K562 (cell line): ENCODE results near the gene SGMS1. TPM values are rescaled to one million over a fixed set of nuclear protein-coding genes. Genes with fewer than 3 reads are reported as not detected.

ENCODE experiments used
- ATAC-seq: fragments of 200-7000 bp; cut with Tn5 transposase; 3 replicates; pipeline ENCODE4 v1.9.1; 2020; ENCODE audit warnings: moderate library complexity
- BruUV-seq: library from RNA; stranded (reverse); fragments of 400-500 nt; replicated peaks from 2 replicates; lab custom pipeline; 2021; lab: Mats Ljungman, UMichigan
- CTCF ChIA-PET: fragments of 300-600 bp; formaldehyde crosslinking; extraction: SDS; loops from one replicate; lab custom pipeline; 2021; ENCODE audit warnings: low intra/inter-chr PET ratio; lab: Yijun Ruan, JAX
- POLR2A ChIA-PET: fragments of 300-600, 350-650 bp; sonication (Branson Sonifier 250); formaldehyde crosslinking; extraction: SDS; loops from one replicate; lab custom pipeline; 2021; ENCODE audit warnings: antibody characterized with exemption, inconsistent platforms; lab: Yijun Ruan, JAX
- DNase-seq, 4 experiments: peaks; one replicate each; pipeline versions ENCODE4 v3.0.0 to v3.0.0-alpha.2; 2011 to 2018; ENCODE audit warnings: low spot score in 3 of 4, mixed read lengths in 3 of 4; ENCODE audit errors: extremely low read depth in 1 of 4
- FAIRE-seq: peaks from 2 replicates; lab custom pipeline; 2011; peaks lifted over from hg19 to GRCh38; lab: Jason Lieb, UNC
- H2AFZ ChIP-seq: 2 replicates; pipeline ENCODE4 v1.6.0; 2011; ENCODE audit warnings: low read depth, low read length, control low read depth, inconsistent platforms
- H3K27ac ChIP-seq: fragments of 200-600 bp; 3 replicates; pipeline ENCODE4 v1.8.0; 2011; ENCODE audit warnings: low read depth, mild to moderate bottlenecking, control low read depth, inconsistent platforms, low read length, moderate library complexity, mixed read lengths; ENCODE audit errors: extremely low read depth
- H3K27me3 ChIP-seq, 2 experiments: fragments of 300-600 bp in 1 of 2; 2 replicates in 1 of 2; 3 replicates in 1 of 2; pipeline versions ENCODE4 v1.6.0 to v1.8.0; 2011; ENCODE audit warnings: inconsistent platforms in 2 of 2, low read length in 2 of 2, mild to moderate bottlenecking in 1 of 2, mixed read lengths in 1 of 2, moderate library complexity in 1 of 2; ENCODE audit not compliant: control insufficient read depth in 2 of 2, insufficient read depth in 2 of 2
- H3K36me3 ChIP-seq: fragments of 300-600 bp; 3 replicates; pipeline ENCODE4 v1.8.0; 2011; ENCODE audit warnings: mild to moderate bottlenecking, low read length, inconsistent platforms; ENCODE audit not compliant: control insufficient read depth, insufficient read depth
- H3K4me1 ChIP-seq, 2 experiments: fragments of 200-600 bp in 1 of 2; replicated peaks in 1 of 2; 2 replicates in 1 of 2; 3 replicates in 1 of 2; pipeline versions ENCODE4 v1.5.1 to v1.8.0; 2011; ENCODE audit warnings: inconsistent platforms in 2 of 2, low read length in 2 of 2, mild to moderate bottlenecking in 1 of 2, mixed read lengths in 1 of 2, moderate library complexity in 1 of 2; ENCODE audit not compliant: control insufficient read depth in 2 of 2, insufficient read depth in 2 of 2
- H3K4me2 ChIP-seq: 2 replicates; pipeline ENCODE4 v1.6.1; 2011; ENCODE audit warnings: low read length, control low read depth, inconsistent platforms, mixed read lengths; ENCODE audit not compliant: insufficient read depth
- H3K4me3 ChIP-seq: fragments of 200-600 bp; sonication (generic), shearing (Covaris generic); 2 replicates; pipeline ENCODE4 v1.5.1; 2016; ENCODE audit warnings: control low read depth, inconsistent platforms
- H3K79me2 ChIP-seq: fragments of 200-600 bp; 3 replicates; pipeline ENCODE4 v1.8.0; 2011; ENCODE audit warnings: low read length, inconsistent platforms; ENCODE audit not compliant: control insufficient read depth, insufficient read depth
- H3K9ac ChIP-seq, 2 experiments: 2 replicates each; pipeline versions ENCODE4 v1.6.0 to v1.6.1; 2011; ENCODE audit warnings: low read depth in 2 of 2, low read length in 2 of 2, control low read depth in 1 of 2, inconsistent platforms in 1 of 2, mild to moderate bottlenecking in 1 of 2, mixed read lengths in 1 of 2; ENCODE audit not compliant: insufficient read depth in 1 of 2
- H3K9me1 ChIP-seq: one replicate; pipeline ENCODE4 v1.6.0; 2011; ENCODE audit warnings: inconsistent platforms, mild to moderate bottlenecking, low read length, moderate library complexity; ENCODE audit not compliant: control insufficient read depth, insufficient read depth
- H3K9me3 ChIP-seq: replicated peaks from 2 replicates; pipeline ENCODE4 v1.5.1; 2011; ENCODE audit warnings: low read depth, low read length, inconsistent platforms; ENCODE audit not compliant: control insufficient read depth, insufficient read depth
- H4K20me1 ChIP-seq: replicated peaks from 2 replicates; pipeline ENCODE4 v1.6.1; 2011; ENCODE audit warnings: low read length, inconsistent platforms, mixed read lengths; ENCODE audit not compliant: control insufficient read depth, insufficient read depth
- AFF1 ChIP-seq, 2 experiments: fragments of 450-650 bp; IDR thresholded peaks; 2 replicates each; pipeline ENCODE4 v1.6.1; 2018; ENCODE audit warnings: mild to moderate bottlenecking in 2 of 2, low read depth in 1 of 2; ENCODE audit not compliant: partially characterized antibody in 2 of 2
- HDAC6 ChIP-seq: IDR thresholded peaks from 2 replicates; pipeline ENCODE4 v1.6.1; 2012; ENCODE audit warnings: low read depth, mild to moderate bottlenecking, control low read depth, inconsistent platforms, low read length, moderate library complexity
- HMGXB4 ChIP-seq: sonication (generic); formaldehyde crosslinking; IDR thresholded peaks from 2 replicates; pipeline ENCODE4 v1.8.1; 2023; ENCODE audit warnings: mild to moderate bottlenecking, missing genetic modification reagents
- MTA1 ChIP-seq: fragments of 450-650 bp; IDR thresholded peaks from 2 replicates; pipeline ENCODE4 v1.6.1; 2017; ENCODE audit warnings: borderline replicate concordance
- NFE2 ChIP-seq: IDR thresholded peaks from 2 replicates; pipeline ENCODE4 v1.6.1; 2014; ENCODE audit warnings: antibody characterized with exemption, low read depth
- RB1 ChIP-seq: fragments of 450-650 bp; IDR thresholded peaks from 2 replicates; pipeline ENCODE4 v1.6.1; 2017; ENCODE audit warnings: low read depth, mild to moderate bottlenecking
- ZNF280B ChIP-seq: fragments of 250-450 bp; sonication (Bioruptor Pico); IDR thresholded peaks from 2 replicates; pipeline ENCODE4 v1.5.1; 2021; ENCODE audit warnings: mild to moderate bottlenecking
- WGBS: fragments of 100-300 bp; shearing (Covaris generic); methylation state at CpG from one replicate; pipeline ENCODE4 v1.1.6; 2016; ENCODE audit warnings: low coverage, mixed read lengths; ENCODE audit not compliant: insufficient coverage; ENCODE audit errors: missing lambda C conversion rate; 5-methylcytosine and 5-hydroxymethylcytosine counted together
- in situ Hi-C: fragments of 300-500 bp; cut with MboI; formaldehyde crosslinking; loops from 4 replicates; pipeline ENCODE4 v1.15.0; 2018; ENCODE audit warnings: inconsistent platforms, mixed read lengths
- intact Hi-C: fragments of 100-400 bp; cut with micrococcal nuclease; formaldehyde crosslinking; loops from 2 replicates; pipeline ENCODE4 v1.14.2; 2022
- polyA plus RNA-seq, 8 experiments: library from polyadenylated mRNA; depleted of rRNA in 4 of 8; stranded (reverse) in 5 of 8; unstranded in 3 of 8; fragments of >200 nt; fragmentation: Nextera tagmentation in 2 of 8; fragmentation: Illumina TruSeq in 1 of 8; extraction: Ambion mirVana in 2 of 8; extraction: Trizol in 1 of 8; gene quantifications; 2 replicates each; pipeline versions ENCODE4 v1.2.1 to v1.2.3, GENCODE V29; 2011 to 2014; ENCODE audit warnings: inconsistent platforms in 1 of 8, missing spikeins in 1 of 8
- total RNA-seq, 7 experiments: library from RNA; depleted of rRNA in 6 of 7; stranded (reverse); fragments of >200 nt in 6 of 7; fragmentation: Illumina TruSeq in 2 of 7; extraction: Trizol in 2 of 7; gene quantifications; 2 replicates each; pipeline versions ENCODE4 v1.2.1 to v1.2.3, GENCODE V29; 2011 to 2021; ENCODE audit warnings: low replicate concordance in 1 of 7
- TF ChIP-seq, protein P1 (sequence below), 3 experiments: IDR thresholded peaks in 2 of 3; conservative IDR thresholded peaks in 1 of 3; 2 replicates each; pipeline ENCODE4 v1.5.1; 2011 to 2012; ENCODE audit warnings: low read length in 3 of 3, mild to moderate bottlenecking in 3 of 3, control low read depth in 2 of 3, improper control_type of control experiment in 1 of 3, inconsistent platforms in 1 of 3, low read depth in 1 of 3, mixed read lengths in 1 of 3, moderate library complexity in 1 of 3; ENCODE audit not compliant: insufficient read depth in 2 of 3

Gene SGMS1
- total and polyA plus RNA-seq, 9 of the 15 experiments (the other 6 are each of a cell fraction or from before 2014, with no cell fraction given): 22.6 to 232 (median 82.2) TPM

DNA sequence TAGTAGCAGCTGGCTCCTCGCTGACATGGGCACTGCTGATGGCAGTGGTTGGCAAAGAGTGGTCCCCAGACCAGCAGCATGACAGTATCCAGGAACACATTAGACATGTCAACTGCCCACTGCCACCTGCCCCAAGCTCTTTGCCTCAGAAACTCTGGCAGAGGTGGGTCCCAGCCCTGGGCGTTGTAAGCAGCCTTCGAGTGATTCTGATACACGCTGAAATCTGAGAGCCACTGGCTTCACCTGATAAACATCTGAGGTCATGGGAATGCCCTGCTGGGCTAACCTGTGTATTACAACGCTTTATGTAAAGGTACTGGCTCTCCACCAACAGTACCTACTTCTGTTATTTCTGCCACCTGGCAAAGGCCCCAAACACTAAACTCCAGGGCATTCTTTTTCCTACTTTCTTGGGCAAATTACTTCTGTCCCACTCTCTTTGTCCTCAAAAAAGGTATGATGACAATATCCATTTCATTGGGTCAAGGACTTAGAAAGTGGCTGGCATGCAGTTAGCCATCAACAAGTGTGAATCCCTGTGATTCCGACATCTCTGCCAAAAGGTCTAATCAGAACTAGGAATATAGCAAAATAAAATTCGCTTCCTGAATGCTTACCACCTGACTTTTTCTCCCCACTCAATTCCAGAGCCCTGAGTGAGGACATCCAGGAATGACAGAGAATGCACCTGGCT is 9.2 kb downstream of the SGMS1 start (continued):
- TF ChIP-seq, protein P1, sequence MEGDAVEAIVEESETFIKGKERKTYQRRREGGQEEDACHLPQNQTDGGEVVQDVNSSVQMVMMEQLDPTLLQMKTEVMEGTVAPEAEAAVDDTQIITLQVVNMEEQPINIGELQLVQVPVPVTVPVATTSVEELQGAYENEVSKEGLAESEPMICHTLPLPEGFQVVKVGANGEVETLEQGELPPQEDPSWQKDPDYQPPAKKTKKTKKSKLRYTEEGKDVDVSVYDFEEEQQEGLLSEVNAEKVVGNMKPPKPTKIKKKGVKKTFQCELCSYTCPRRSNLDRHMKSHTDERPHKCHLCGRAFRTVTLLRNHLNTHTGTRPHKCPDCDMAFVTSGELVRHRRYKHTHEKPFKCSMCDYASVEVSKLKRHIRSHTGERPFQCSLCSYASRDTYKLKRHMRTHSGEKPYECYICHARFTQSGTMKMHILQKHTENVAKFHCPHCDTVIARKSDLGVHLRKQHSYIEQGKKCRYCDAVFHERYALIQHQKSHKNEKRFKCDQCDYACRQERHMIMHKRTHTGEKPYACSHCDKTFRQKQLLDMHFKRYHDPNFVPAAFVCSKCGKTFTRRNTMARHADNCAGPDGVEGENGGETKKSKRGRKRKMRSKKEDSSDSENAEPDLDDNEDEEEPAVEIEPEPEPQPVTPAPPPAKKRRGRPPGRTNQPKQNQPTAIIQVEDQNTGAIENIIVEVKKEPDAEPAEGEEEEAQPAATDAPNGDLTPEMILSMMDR (IDR thresholded peaks at IDR 0.05 in 2 of 3, conservative IDR thresholded peaks at IDR 0.05 in 1 of 3; ENCODE audit: insufficient read depth in 2 of 3, low read depth in 1 of 3, low read length in 3 of 3): peak; percentile 52 to 59 (median 57)
- no peak for TF ChIP-seq NFE2

DNA sequence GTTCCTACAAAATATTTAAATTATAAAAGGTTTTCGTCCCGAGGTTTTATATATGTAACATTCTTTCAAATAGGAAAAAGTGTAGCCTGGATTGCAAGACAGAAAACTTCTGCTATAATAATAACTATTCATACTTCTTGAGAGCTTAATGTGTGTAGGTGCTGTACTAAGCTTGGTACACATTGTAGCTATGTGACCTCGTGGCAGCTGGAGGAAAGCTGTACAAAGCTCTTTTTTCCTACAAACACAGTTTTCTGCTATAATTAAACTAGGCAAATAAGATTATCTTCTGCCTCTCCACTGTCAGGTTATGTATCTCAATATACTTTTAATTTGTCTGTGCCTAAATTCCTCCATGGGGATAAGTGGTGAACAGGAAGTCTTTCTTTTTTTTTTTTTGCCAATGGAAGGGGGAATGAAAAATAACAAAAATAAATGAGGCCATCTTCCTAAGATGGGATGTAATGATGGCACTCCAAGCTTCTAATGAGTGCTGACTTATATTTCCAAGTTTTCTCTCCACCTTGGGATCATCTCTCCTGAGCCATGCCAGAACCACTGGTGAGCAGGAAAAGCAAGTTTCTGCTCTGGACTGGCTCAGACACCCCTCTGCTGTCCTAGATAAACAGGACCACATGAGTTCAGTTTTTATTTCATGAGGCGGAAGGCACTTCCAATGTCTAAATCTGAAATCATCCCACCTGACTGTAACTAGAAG is 9.9 kb downstream of the SGMS1 start:
- H3K9ac ChIP-seq: no peak overlapping the region
- H3K27ac ChIP-seq: no peak overlapping the region
- in situ Hi-C loops: no loop called here
- H3K36me3 ChIP-seq: peaks cover 7% of the 10 kb centered on the region; the same call in 2 of the 3 replicates
- CTCF ChIA-PET: interaction anchor here (0.8 kb wide), 1 partner anchor 382 kb away, joined by 3 read pairs; no protein-coding TSS in a partner anchor
- intact Hi-C loops: no loop called here
- FAIRE-seq: no peak
- POLR2A ChIA-PET: interaction anchor here (1.1 to 2.6 kb wide), 5 partner anchors 8 to 36 kb away, joined by 3 to 8 read pairs (median 5); no protein-coding TSS in a partner anchor
- no peak overlapping the region for H3K4me2 ChIP-seq
- H3K27me3 ChIP-seq: no peaks in the 10 kb centered on the region
- 0 out of 3 replicates have a peak, but pooled peaks have one; percentile 9 for ATAC-seq
- no peak overlapping the region for H3K4me3 ChIP-seq
- BruUV-seq: no TSS peak
- peaks cover 22% of the 10 kb centered on the region for H4K20me1 ChIP-seq
- peaks cover 7 to 27% of the 10 kb centered on the region in 2 experiments; a peak in 4 of 5 replicates for H3K4me1 ChIP-seq
- H3K9me3 ChIP-seq: no peaks in the 10 kb centered on the region
- 76% methylated on average over 4 of the region's 4 CpGs for WGBS
- no peak for DNase-seq
- peaks cover 100% of the 10 kb centered on the region for H3K79me2 ChIP-seq
- H2AFZ ChIP-seq: no peak overlapping the region
- H3K9me1 ChIP-seq: peaks cover 4% of the 10 kb centered on the region
- TF ChIP-seq RB1 (no peak), MTA1 (no peak), ZNF280B (CRISPR knock-in tag) (no peak), AFF1 (IDR thresholded peaks at IDR 0.05; ENCODE audit: low read depth in 1 of 2, partially characterized antibody in 2 of 2) (no peak), HDAC6 (no peak), HMGXB4 (CRISPR knock-in tag) (no peak)
